ENCODE data around the gene AVPR1B.

AVPR1B gene, protein sequence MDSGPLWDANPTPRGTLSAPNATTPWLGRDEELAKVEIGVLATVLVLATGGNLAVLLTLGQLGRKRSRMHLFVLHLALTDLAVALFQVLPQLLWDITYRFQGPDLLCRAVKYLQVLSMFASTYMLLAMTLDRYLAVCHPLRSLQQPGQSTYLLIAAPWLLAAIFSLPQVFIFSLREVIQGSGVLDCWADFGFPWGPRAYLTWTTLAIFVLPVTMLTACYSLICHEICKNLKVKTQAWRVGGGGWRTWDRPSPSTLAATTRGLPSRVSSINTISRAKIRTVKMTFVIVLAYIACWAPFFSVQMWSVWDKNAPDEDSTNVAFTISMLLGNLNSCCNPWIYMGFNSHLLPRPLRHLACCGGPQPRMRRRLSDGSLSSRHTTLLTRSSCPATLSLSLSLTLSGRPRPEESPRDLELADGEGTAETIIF

DNA sequence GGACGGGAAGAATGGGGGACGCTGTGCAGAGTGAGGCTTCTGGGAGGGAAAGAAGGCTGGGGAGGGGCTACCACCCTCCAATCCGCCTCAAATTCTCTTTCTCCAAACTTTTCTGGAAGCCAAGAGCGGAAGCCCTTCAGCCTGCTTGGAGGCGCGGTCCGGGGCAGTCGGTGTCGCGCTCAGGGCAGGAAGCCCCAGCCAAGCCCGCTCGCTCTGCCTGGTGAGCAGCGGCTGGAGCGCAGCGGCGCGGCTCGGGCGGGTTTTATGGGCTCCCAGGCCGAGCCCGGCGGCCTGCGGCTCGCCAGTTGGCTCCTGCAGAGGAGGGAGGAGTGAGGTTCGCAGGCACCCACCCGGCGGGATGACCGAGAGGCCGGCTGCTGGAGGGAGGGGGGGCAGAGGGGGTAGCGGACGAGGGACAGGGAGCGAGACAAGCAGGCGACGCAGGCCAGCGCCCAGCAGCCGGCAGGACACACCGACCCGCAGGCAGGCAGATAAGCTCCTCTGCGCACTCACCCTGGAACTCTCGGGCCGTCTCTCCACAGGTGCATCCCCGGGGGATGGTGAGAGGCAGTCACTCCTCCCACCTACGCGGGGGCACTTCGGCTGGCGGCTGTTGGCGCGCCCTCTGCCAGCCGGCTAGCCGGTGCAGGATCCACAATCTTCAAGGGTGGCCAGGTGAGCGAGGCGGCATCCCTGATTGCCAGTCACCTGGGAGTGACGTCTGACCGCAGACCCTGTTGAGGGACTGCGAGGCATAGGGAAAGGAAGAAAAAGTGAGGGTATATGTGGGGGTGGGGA, at the start of gene AVPR1B:
TSS of gene AVPR1B (minus strand) at position 238 of the 798 bp plus-strand sequence. CDS start 498 bp downstream, outside the sequence.
- Histone ChIP-seq H3K36me3 (ENCODE audit: control insufficient read depth, insufficient read depth, low read length, severe bottlenecking) (no peaks in the 10 kb centered on the region), H3K9ac (ENCODE audit: low read length) (peak within 1 kb of the TSS; percentile 10), H3K4me3 (ENCODE audit: low read length) (peak within 1 kb of the TSS; percentile 67), H3K4me1 (ENCODE audit: control insufficient read depth, insufficient read depth, low read length) (peaks cover 4% of the 10 kb centered on the region), H3K9me3 (ENCODE audit: control insufficient read depth, low read length) (peaks cover 21% of the 10 kb centered on the region), H3K27me3 (replicated peaks; ENCODE audit: control insufficient read depth, insufficient read depth, low read length) (peaks cover 27% of the 10 kb centered on the region)
- peak; percentile 68 for DNase-seq (ENCODE audit: low read depth)

DNA sequence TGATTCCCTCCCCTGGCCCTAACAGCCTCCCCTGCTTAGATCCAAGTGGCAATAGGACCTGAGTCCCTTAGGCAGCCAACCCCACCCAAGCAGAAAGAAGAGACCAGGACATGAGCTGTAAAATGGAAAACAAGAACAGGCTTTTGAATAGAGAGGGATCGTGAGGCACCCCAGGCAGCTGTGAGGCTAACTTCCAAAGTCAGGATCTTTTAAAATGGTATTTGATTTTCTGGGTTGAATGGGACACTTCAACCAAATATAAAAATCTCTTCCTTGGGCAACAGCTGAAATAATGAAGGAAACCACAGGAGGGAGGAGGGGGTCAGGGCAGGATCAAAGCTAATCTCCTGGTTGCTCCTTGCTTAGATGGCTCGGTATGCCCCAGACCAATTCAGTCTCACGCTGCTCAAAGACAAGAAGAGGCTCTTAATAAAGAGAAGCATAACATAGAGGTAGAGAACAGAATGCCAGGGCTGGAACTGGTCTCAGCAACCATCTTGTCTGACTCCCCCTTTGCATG, 28.6 kb upstream of the AVPR1B start:
- no peak overlapping the region for H3K4me3 ChIP-seq (ENCODE audit: low read length)
- H3K27me3 ChIP-seq (replicated peaks; ENCODE audit: control insufficient read depth, insufficient read depth, low read length) = peaks cover 54% of the 10 kb centered on the region
- DNase-seq (ENCODE audit: low read depth) = no peak
- H3K9ac ChIP-seq (ENCODE audit: low read length) = no peak overlapping the region
- no peaks in the 10 kb centered on the region for H3K4me1 ChIP-seq (ENCODE audit: control insufficient read depth, insufficient read depth, low read length)
- H3K36me3 ChIP-seq (ENCODE audit: control insufficient read depth, insufficient read depth, low read length, severe bottlenecking) = no peaks in the 10 kb centered on the region
- peaks cover 20% of the 10 kb centered on the region for H3K9me3 ChIP-seq (ENCODE audit: control insufficient read depth, low read length)

DNA sequence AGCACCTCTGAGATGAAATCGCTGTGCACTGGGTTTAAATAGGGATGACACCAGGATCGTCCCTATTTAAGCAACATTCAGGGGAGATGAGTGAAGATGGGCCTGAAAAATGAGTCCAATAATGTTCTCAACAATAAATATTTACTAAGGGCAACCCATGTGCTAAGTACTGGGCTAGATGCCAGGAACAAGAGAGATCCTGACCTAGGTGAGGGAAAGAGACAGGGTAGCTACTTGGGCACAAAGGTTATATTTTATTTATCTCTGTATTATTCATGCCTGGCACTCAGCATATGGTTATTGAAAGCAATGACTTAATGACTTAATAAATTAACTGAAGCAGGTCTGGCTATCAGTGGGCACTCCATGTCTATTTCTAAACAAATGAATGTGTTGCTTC, 27.4 kb upstream of the AVPR1B start:
- Histone ChIP-seq H3K36me3 (ENCODE audit: control insufficient read depth, insufficient read depth, low read length, severe bottlenecking) (no peaks in the 10 kb centered on the region), H3K9me3 (ENCODE audit: control insufficient read depth, low read length) (peaks cover 25% of the 10 kb centered on the region), H3K9ac (ENCODE audit: low read length) (no peak overlapping the region), H3K4me1 (ENCODE audit: control insufficient read depth, insufficient read depth, low read length) (no peaks in the 10 kb centered on the region), H3K4me3 (ENCODE audit: low read length) (no peak overlapping the region), H3K27me3 (replicated peaks; ENCODE audit: control insufficient read depth, insufficient read depth, low read length) (peaks cover 64% of the 10 kb centered on the region)
- no peak for DNase-seq (ENCODE audit: low read depth)

DNA sequence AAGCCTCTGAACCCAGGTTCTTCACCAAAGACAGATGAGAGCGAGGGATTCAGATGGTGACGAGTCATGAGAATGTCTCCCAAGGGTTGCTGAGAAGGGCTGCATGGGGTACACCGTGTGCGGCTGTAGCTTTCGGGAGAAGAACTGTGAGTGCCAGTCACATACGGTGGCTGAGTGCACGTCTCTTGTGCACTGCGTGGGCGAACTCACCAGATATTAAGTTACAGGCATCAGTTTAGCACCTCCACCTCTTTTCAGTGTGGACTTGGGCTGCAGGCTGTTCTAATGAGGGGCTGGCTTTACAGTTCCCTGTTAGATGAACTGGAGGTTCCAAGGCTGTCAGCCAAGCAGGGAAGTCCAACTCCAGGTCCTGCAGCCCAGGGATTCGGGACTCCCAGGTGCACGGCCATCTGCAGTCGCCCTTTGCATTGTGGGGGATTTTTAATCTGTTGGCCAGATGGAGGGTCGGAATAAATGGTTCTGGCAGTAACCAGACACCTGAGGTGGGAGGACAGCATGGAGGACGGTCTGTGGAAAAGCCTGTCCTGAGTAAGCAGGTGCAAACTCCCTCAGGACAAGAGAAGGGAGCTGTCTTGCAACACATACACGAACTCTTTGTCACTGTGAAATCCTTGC, 26.5 kb upstream of the AVPR1B start:
- DNase-seq (ENCODE audit: low read depth) = no peak
- Histone ChIP-seq H3K9me3 (ENCODE audit: control insufficient read depth, low read length) (peaks cover 20% of the 10 kb centered on the region), H3K27me3 (replicated peaks; ENCODE audit: control insufficient read depth, insufficient read depth, low read length) (peaks cover 69% of the 10 kb centered on the region), H3K9ac (ENCODE audit: low read length) (no peak overlapping the region), H3K4me1 (ENCODE audit: control insufficient read depth, insufficient read depth, low read length) (no peaks in the 10 kb centered on the region), H3K4me3 (ENCODE audit: low read length) (no peak overlapping the region), H3K36me3 (ENCODE audit: control insufficient read depth, insufficient read depth, low read length, severe bottlenecking) (no peaks in the 10 kb centered on the region)

DNA sequence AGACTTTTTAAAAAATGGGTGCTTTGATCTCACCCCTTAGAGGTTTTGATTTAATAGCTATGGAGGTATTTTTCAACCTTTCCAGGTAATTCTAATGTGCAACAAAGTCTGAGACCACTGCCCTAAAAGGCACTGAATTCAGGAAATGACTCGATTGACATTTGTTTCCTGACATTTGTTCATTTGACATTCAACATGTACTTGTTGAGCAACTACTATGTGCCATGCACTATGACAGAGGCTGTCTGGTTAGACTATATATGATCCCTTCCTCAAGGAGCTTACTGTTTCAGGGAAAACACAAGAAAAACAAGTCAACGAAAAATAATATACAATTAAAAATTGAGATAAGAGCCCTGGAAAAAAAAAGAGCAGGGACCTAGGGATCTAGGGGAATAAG, 25.6 kb upstream of the AVPR1B start:
- Histone ChIP-seq H3K4me1 (ENCODE audit: control insufficient read depth, insufficient read depth, low read length) (no peaks in the 10 kb centered on the region), H3K4me3 (ENCODE audit: low read length) (no peak overlapping the region), H3K9me3 (ENCODE audit: control insufficient read depth, low read length) (peaks cover 16% of the 10 kb centered on the region), H3K36me3 (ENCODE audit: control insufficient read depth, insufficient read depth, low read length, severe bottlenecking) (no peaks in the 10 kb centered on the region), H3K9ac (ENCODE audit: low read length) (no peak overlapping the region), H3K27me3 (replicated peaks; ENCODE audit: control insufficient read depth, insufficient read depth, low read length) (peaks cover 74% of the 10 kb centered on the region)
- DNase-seq (ENCODE audit: low read depth) = no peak

DNA sequence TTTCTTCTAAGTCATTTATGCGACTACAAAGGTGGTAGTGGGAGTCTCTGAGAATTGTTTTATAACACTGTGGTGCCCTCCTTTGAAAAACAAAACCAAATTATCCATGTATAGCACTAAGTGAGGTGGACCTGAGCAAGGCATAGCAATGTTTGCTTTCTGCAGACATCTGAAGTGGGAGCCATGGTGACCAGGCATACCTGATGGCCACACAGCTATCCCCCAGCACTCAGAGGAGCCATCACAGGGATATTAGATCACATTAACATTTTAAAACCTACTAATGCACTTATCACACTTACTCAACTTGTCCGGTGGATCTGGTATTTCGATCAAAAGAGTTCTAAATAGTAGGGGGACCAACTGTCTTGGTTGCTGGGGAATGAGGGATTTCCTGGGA, 24.8 kb upstream of the AVPR1B start:
- Histone ChIP-seq H3K4me3 (ENCODE audit: low read length) (no peak overlapping the region), H3K4me1 (ENCODE audit: control insufficient read depth, insufficient read depth, low read length) (peaks cover under 1% of the 10 kb centered on the region), H3K9ac (ENCODE audit: low read length) (no peak overlapping the region), H3K9me3 (ENCODE audit: control insufficient read depth, low read length) (peaks cover 14% of the 10 kb centered on the region), H3K36me3 (ENCODE audit: control insufficient read depth, insufficient read depth, low read length, severe bottlenecking) (no peaks in the 10 kb centered on the region), H3K27me3 (replicated peaks; ENCODE audit: control insufficient read depth, insufficient read depth, low read length) (peaks cover 73% of the 10 kb centered on the region)
- DNase-seq (ENCODE audit: low read depth) = no peak

DNA sequence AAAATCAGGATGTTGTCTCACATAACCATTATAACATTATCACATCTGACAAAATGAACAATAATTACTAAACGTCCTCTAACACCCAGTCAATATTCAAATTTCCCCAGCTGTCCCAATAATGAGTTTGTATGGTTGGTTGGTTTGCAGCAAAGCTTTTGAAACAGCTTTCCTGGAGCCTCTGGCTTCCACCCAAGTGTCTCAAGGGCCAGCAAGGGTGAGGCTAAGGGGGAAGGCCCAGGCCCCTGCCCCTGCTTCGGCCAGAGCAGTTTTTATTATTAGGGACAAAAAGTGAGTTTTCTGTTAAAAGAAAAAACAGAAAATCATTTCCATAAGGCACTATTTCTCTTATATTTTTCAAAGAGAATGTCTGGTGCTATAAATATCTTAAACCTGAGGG, 19.1 kb upstream of the AVPR1B start:
- Histone ChIP-seq H3K9me3 (ENCODE audit: control insufficient read depth, low read length) (peaks cover 13% of the 10 kb centered on the region), H3K9ac (ENCODE audit: low read length) (peak overlapping the region; percentile 40), H3K4me1 (ENCODE audit: control insufficient read depth, insufficient read depth, low read length) (peaks cover 17% of the 10 kb centered on the region), H3K27me3 (replicated peaks; ENCODE audit: control insufficient read depth, insufficient read depth, low read length) (peaks cover 34% of the 10 kb centered on the region), H3K4me3 (ENCODE audit: low read length) (no peak overlapping the region), H3K36me3 (ENCODE audit: control insufficient read depth, insufficient read depth, low read length, severe bottlenecking) (no peaks in the 10 kb centered on the region)
- no peak for DNase-seq (ENCODE audit: low read depth)

DNA sequence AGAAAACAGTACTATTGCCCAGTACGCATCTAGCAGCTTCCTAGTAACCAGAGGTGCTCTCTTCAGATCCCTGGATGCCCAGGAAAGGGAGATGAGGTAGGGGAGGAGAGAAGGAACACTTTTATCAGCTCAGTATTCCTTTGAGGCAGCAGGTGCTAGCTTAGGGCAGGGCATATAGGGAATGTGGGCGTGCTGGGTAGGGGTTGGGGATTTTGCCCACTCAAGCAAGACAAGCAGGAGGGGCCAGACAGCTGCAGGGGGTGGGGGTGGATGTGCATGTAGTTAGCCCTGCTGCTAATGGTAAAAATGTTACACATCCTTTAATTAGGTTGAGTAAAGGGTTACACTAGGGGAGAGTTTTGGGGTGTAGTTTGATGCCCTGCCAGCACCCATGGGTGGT, 18.1 kb upstream of the AVPR1B start:
- Histone ChIP-seq H3K9ac (ENCODE audit: low read length) (no peak overlapping the region), H3K4me1 (ENCODE audit: control insufficient read depth, insufficient read depth, low read length) (peaks cover 17% of the 10 kb centered on the region), H3K36me3 (ENCODE audit: control insufficient read depth, insufficient read depth, low read length, severe bottlenecking) (no peaks in the 10 kb centered on the region), H3K27me3 (replicated peaks; ENCODE audit: control insufficient read depth, insufficient read depth, low read length) (peaks cover 27% of the 10 kb centered on the region), H3K9me3 (ENCODE audit: control insufficient read depth, low read length) (peaks cover 6% of the 10 kb centered on the region), H3K4me3 (ENCODE audit: low read length) (no peak overlapping the region)
- no peak for DNase-seq (ENCODE audit: low read depth)

DNA sequence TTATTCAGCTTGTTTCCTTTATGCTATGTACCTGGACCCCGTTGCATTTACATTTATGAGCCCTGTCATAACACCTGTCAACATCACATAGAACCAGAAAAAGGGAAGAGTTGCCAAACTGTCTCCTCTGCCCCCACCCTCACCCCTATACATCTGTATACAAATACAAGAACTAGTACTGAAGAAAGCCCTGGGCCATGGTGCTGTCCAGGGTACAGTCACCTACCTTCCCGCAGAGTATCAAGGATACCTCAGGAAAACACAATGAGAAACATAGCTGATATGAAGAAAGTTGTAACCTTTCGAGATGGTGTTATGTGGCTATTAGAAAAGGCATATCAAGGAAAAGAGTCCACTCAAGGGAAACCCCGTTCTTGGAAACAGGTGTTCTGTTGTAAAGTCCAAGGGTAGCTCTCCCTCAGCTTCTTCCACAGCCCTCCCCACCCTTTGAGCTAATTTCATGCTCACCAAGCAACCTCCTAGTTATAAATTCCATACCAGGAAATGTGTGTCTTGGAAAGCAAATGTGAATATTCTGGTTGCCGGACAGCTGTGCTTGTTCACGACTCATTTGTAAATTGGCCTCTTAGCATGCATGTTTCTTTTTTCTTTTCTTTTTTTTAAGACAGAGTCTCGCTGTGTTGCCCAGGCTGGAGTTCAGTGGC, 16.7 kb upstream of the AVPR1B start:
- Histone ChIP-seq H3K36me3 (ENCODE audit: control insufficient read depth, insufficient read depth, low read length, severe bottlenecking) (no peaks in the 10 kb centered on the region), H3K9ac (ENCODE audit: low read length) (no peak overlapping the region), H3K4me3 (ENCODE audit: low read length) (no peak overlapping the region), H3K4me1 (ENCODE audit: control insufficient read depth, insufficient read depth, low read length) (peaks cover 17% of the 10 kb centered on the region), H3K9me3 (ENCODE audit: control insufficient read depth, low read length) (peaks cover 4% of the 10 kb centered on the region), H3K27me3 (replicated peaks; ENCODE audit: control insufficient read depth, insufficient read depth, low read length) (peaks cover 25% of the 10 kb centered on the region)
- no peak for DNase-seq (ENCODE audit: low read depth)

DNA sequence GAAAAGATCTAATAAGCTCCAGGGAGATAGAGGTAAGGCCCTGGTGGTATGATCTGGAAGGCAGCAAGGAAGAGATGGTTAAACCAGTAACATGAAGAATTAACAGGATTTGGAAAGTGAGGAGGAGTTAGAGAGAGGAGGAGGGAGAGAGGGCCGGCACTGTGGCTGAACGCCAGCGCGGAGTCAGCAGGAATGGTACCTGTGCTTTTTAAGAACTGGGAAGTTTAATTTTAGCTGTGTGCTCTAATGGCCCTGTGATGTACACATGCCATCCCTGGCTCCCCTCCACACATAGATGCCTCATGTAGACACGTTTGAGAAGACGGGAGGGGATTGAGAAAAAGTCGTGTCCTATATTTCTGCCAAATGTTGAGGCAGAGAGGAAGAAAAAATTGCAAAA, 13.8 kb upstream of the AVPR1B start:
- Histone ChIP-seq H3K4me3 (ENCODE audit: low read length) (no peak overlapping the region), H3K9ac (ENCODE audit: low read length) (no peak overlapping the region), H3K4me1 (ENCODE audit: control insufficient read depth, insufficient read depth, low read length) (peaks cover 7% of the 10 kb centered on the region), H3K27me3 (replicated peaks; ENCODE audit: control insufficient read depth, insufficient read depth, low read length) (peaks cover 33% of the 10 kb centered on the region), H3K36me3 (ENCODE audit: control insufficient read depth, insufficient read depth, low read length, severe bottlenecking) (no peaks in the 10 kb centered on the region), H3K9me3 (ENCODE audit: control insufficient read depth, low read length) (no peaks in the 10 kb centered on the region)
- DNase-seq (ENCODE audit: low read depth) = no peak
